Measurements from ENCODE around the gene B4GALT6. TPM values are rescaled to one million over a fixed set of nuclear protein-coding genes. Genes with fewer than 3 reads are reported as not detected.

The B4GALT6 gene
- 3.0 and 6.4 TPM in 2 replicates for total RNA-seq

GRCh38 chr18:31684279-31685096, at the start of gene B4GALT6:
Gene B4GALT6 (minus strand): TSS chr18:31684581. CDS start chr18:31684426, 155 bp downstream.

GRCh38 chr18:31591628-31592027, 92.8 kb downstream of the B4GALT6 start, which contains the start of gene TTR:
Gene TTR (plus strand): TSS chr18:31591877. CDS start chr18:31591903, 26 bp downstream.

Other genes with a start within 250 kb of the B4GALT6 start
- gene DSG3, start 236.8 kb downstream of the B4GALT6 start, total RNA-seq: not detected in 2 replicates
- gene DSG2, start 186.4 kb downstream of the B4GALT6 start, total RNA-seq: 52.9 and 60.3 TPM in 2 replicates
- not detected in 2 replicates for gene TTR, start 92.7 kb downstream of the B4GALT6 start, total RNA-seq
- not detected in 2 replicates for gene SLC25A52, start 76.3 kb upstream of the B4GALT6 start, total RNA-seq